Peyer's patch (tissue), 4 donors: ENCODE results near the gene RAB5IF.

Experiments used
- POLR2A ChIP-seq, 2 donors: fragments of 450-650 bp; IDR thresholded peaks; one replicate each; pipeline ENCODE4 v1.5.1; 2017; ENCODE audit warnings: antibody characterized with exemption in 2 of 2, mild to moderate bottlenecking in 2 of 2, moderate library complexity in 2 of 2
- TF ChIP-seq, protein P1 (sequence below), 6 experiments: fragments of 450-650 bp in 4 of 6; fragments of 200-600 bp in 2 of 6; sonication (generic) in 1 of 6; IDR thresholded peaks; one replicate each; pipeline ENCODE4 v1.5.1; 2017 to 2019; ENCODE audit warnings: antibody characterized with exemption in 6 of 6, mild to moderate bottlenecking in 3 of 6, moderate library complexity in 1 of 6

DNA sequence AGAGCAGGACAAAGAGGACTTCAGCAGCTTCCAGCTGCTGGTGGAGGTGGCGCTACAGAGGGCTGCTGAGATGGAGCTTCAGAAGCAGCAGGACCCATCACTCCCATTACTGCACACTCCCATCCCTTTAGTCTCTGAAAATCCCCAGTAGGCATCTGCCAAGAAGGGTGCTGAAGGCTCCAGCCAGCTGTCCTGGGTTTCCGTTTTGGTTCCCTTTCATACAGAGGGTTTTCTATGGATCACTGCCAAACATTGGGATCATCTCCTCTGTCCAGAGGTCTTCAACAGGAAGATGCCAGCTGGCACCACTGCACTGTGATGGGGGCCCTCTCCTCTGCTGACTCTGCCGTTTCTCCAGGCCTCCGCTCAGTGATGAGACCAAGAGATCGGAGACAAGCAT, 14.3 kb upstream of the RAB5IF start:
- TF ChIP-seq, protein P1, sequence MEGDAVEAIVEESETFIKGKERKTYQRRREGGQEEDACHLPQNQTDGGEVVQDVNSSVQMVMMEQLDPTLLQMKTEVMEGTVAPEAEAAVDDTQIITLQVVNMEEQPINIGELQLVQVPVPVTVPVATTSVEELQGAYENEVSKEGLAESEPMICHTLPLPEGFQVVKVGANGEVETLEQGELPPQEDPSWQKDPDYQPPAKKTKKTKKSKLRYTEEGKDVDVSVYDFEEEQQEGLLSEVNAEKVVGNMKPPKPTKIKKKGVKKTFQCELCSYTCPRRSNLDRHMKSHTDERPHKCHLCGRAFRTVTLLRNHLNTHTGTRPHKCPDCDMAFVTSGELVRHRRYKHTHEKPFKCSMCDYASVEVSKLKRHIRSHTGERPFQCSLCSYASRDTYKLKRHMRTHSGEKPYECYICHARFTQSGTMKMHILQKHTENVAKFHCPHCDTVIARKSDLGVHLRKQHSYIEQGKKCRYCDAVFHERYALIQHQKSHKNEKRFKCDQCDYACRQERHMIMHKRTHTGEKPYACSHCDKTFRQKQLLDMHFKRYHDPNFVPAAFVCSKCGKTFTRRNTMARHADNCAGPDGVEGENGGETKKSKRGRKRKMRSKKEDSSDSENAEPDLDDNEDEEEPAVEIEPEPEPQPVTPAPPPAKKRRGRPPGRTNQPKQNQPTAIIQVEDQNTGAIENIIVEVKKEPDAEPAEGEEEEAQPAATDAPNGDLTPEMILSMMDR (IDR thresholded peaks at IDR 0.05) = no peak
- TF ChIP-seq POLR2A (IDR thresholded peaks at IDR 0.05) = no peak
